ENCODE results near the gene COTL1.
"Not testable (repeated sequence)": the region's sequence is repeated elsewhere in the genome, so short reads cannot be mapped to it uniquely, and the experiment has no call there.

DNA sequence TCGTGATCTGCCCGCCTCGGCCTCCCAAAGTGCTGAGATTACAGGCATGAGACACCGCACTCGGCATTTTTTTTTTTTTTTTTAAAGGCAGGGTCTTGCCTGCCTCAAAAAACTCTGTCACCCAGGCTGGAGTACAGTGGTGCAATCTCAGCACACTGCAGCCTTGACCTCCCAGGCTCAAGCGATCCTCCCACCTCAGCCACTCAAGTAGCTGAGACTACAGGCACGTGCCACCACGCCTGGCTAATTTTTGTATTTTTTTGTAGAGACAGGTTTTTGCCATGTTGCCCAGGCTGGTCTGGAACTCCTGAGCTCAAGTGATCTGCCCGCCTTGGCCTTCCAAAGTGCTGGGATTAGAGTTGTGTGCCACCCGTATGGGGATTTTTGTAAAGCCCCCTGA, 3.0 kb upstream of the COTL1 start:
- TF ChIP-seq, protein P1, sequence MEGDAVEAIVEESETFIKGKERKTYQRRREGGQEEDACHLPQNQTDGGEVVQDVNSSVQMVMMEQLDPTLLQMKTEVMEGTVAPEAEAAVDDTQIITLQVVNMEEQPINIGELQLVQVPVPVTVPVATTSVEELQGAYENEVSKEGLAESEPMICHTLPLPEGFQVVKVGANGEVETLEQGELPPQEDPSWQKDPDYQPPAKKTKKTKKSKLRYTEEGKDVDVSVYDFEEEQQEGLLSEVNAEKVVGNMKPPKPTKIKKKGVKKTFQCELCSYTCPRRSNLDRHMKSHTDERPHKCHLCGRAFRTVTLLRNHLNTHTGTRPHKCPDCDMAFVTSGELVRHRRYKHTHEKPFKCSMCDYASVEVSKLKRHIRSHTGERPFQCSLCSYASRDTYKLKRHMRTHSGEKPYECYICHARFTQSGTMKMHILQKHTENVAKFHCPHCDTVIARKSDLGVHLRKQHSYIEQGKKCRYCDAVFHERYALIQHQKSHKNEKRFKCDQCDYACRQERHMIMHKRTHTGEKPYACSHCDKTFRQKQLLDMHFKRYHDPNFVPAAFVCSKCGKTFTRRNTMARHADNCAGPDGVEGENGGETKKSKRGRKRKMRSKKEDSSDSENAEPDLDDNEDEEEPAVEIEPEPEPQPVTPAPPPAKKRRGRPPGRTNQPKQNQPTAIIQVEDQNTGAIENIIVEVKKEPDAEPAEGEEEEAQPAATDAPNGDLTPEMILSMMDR (IDR thresholded peaks at IDR 0.05; ENCODE audit: insufficient read depth, low read length, poor library complexity, severe bottlenecking), result not testable (repeated sequence)
- TF ChIP-seq EZH2phosphoT487 (conservative IDR thresholded peaks at IDR 0.05; ENCODE audit: low read length), result not testable (repeated sequence)
